Right cardiac atrium (tissue), 5 donors: ENCODE results near the gene SLC35F4. TPM values are rescaled to one million over a fixed set of nuclear protein-coding genes. Genes with fewer than 3 reads are reported as not detected.

ENCODE experiments used
- ATAC-seq, 2 donors: fragments of 200-7000 bp; cut with Tn5 transposase; one replicate each; pipeline versions ENCODE4 v1.8.0 to v1.9.1; 2020; ENCODE audit warnings: moderate library complexity in 2 of 2, mild to moderate bottlenecking in 1 of 2
- DNase-seq, 3 donors: peaks; one replicate each; pipeline ENCODE4 v3.0.0-alpha.2; 2020
- H3K27ac ChIP-seq: one replicate; pipeline ENCODE4 v1.5.1; 2013; ENCODE audit warnings: mild to moderate bottlenecking, low read length, control low read depth, moderate library complexity
- H3K27me3 ChIP-seq: one replicate; pipeline ENCODE4 v1.6.1; 2013; ENCODE audit not compliant: control insufficient read depth, insufficient read depth
- H3K4me1 ChIP-seq: one replicate; pipeline ENCODE4 v1.6.1; 2013; ENCODE audit warnings: low read length; ENCODE audit not compliant: control insufficient read depth, insufficient read depth
- H3K4me3 ChIP-seq: one replicate; pipeline ENCODE4 v1.5.1; 2013; ENCODE audit warnings: low read length, control low read depth
- H3K9me3 ChIP-seq: one replicate; pipeline ENCODE4 v1.6.1; 2013; ENCODE audit warnings: low read length; ENCODE audit not compliant: control insufficient read depth
- WGBS: extraction: QIAGEN DNeasy Blood & Tissue Kit; methylation state at CpG from one replicate; pipeline ENCODE4 v1.1.7; 2013; 5-methylcytosine and 5-hydroxymethylcytosine counted together
- intact Hi-C, 4 donors: fragments of 100-400 bp; cut with DNase I; formaldehyde crosslinking; loops; one replicate each; pipeline versions ENCODE4 v1.11.0 to v1.14.0; 2022 to 2023
- polyA plus RNA-seq: library from polyadenylated mRNA; stranded (reverse); fragments of 200-250 nt; gene quantifications from one replicate; pipeline ENCODE4 v1.2.3, GENCODE V29; 2013
- total RNA-seq, 4 donors: library from RNA; stranded (reverse); fragmentation: NEBNext Ultra II Directional; extraction: Animal tissue kit (Norgen Biotek cat#: 25700); gene quantifications; one replicate each; pipeline ENCODE4 v1.2.1, GENCODE V29; 2021
- donor health status: healthy with polysubstance abuse.
- donor health status: DM: no; HTN: yes; CAD: no.
- donor health status: DM: no; HTN: no; CAD: no.
- donor health status: DM: no; HTN: yes; CAD: no; lungs with severe emphysema.
- donor health status: DM: yes; HTN: yes; CAD: no.

SLC35F4 gene
- total and polyA plus RNA-seq, 5 donors, result not detected

GRCh38 chr14:57686304-57686703 is 179.6 kb downstream of the SLC35F4 start:
- H3K27me3 ChIP-seq, result no peaks in the 10 kb centered on the region
- ATAC-seq, result no peak
- H3K9me3 ChIP-seq, result no peaks in the 10 kb centered on the region
- 45% methylated on average over 4 of the region's 4 CpGs for WGBS
- DNase-seq, result no peak
- H3K27ac ChIP-seq, result no peak overlapping the region
- intact Hi-C loops, result no loop called here
- no peaks in the 10 kb centered on the region for H3K4me1 ChIP-seq
- no peak overlapping the region for H3K4me3 ChIP-seq

- intact Hi-C loops, result no loop called here
- DNase-seq (no peak), ATAC-seq (no peak)
- Histone ChIP-seq H3K27ac (no peak overlapping the region), H3K9me3 (no peaks in the 10 kb centered on the region), H3K4me3 (no peak overlapping the region), H3K27me3 (no peaks in the 10 kb centered on the region), H3K4me1 (no peaks in the 10 kb centered on the region)
- 72% methylated on average over 3 of the region's 3 CpGs for WGBS
Measured at GRCh38 chr14:57671021-57671420, 194.9 kb downstream of the SLC35F4 start.

GRCh38 chr14:57660208-57660607 is 205.7 kb downstream of the SLC35F4 start:
- Histone ChIP-seq H3K4me3 (no peak overlapping the region), H3K9me3 (no peaks in the 10 kb centered on the region), H3K27me3 (no peaks in the 10 kb centered on the region), H3K4me1 (no peaks in the 10 kb centered on the region), H3K27ac (no peak overlapping the region)
- intact Hi-C loops, result no loop called here
- no peak for ATAC-seq
- WGBS, result 49% methylated on average over 2 of the region's 2 CpGs
- no peak for DNase-seq

- no peak overlapping the region for H3K4me3 ChIP-seq
- no peak for ATAC-seq
- H3K9me3 ChIP-seq, result no peaks in the 10 kb centered on the region
- intact Hi-C loops, result no loop called here
- no peaks in the 10 kb centered on the region for H3K27me3 ChIP-seq
- 70% methylated on average over 1 of the region's 1 CpG for WGBS
- no peaks in the 10 kb centered on the region for H3K4me1 ChIP-seq
- no peak for DNase-seq
- H3K27ac ChIP-seq, result no peak overlapping the region
Measured at GRCh38 chr14:57659052-57659451, 206.8 kb downstream of the SLC35F4 start.

- no peaks in the 10 kb centered on the region for H3K9me3 ChIP-seq
- 69% methylated on average over 5 of the region's 5 CpGs for WGBS
- intact Hi-C loops, result no loop called here
- no peak overlapping the region for H3K27ac ChIP-seq
- no peaks in the 10 kb centered on the region for H3K27me3 ChIP-seq
- DNase-seq, result no peak
- no peak for ATAC-seq
- no peak overlapping the region for H3K4me3 ChIP-seq
- no peaks in the 10 kb centered on the region for H3K4me1 ChIP-seq
Measured at GRCh38 chr14:57657487-57657886, 208.4 kb downstream of the SLC35F4 start.

- Histone ChIP-seq H3K4me1 (no peaks in the 10 kb centered on the region), H3K27ac (no peak overlapping the region), H3K27me3 (no peaks in the 10 kb centered on the region), H3K4me3 (no peak overlapping the region), H3K9me3 (no peaks in the 10 kb centered on the region)
- WGBS, result 65% methylated on average over 3 of the region's 3 CpGs
- no peak for ATAC-seq
- DNase-seq, result no peak
- intact Hi-C loops, result no loop called here
Measured at GRCh38 chr14:57656853-57657252, 209.0 kb downstream of the SLC35F4 start.

- ATAC-seq, result no peak
- Histone ChIP-seq H3K27ac (no peak overlapping the region), H3K9me3 (no peaks in the 10 kb centered on the region), H3K4me3 (no peak overlapping the region), H3K27me3 (no peaks in the 10 kb centered on the region), H3K4me1 (no peaks in the 10 kb centered on the region)
- DNase-seq, result no peak
- intact Hi-C loops, result no loop called here
Measured at GRCh38 chr14:57652769-57653168, 213.1 kb downstream of the SLC35F4 start.

- ATAC-seq (no peak), DNase-seq (no peak)
- no peaks in the 10 kb centered on the region for H3K9me3 ChIP-seq
- H3K27ac ChIP-seq, result no peak overlapping the region
- 59% methylated on average over 1 of the region's 1 CpG for WGBS
- no peaks in the 10 kb centered on the region for H3K4me1 ChIP-seq
- intact Hi-C loops, result no loop called here
- no peak overlapping the region for H3K4me3 ChIP-seq
- H3K27me3 ChIP-seq, result no peaks in the 10 kb centered on the region
Measured at GRCh38 chr14:57641776-57642175, 224.1 kb downstream of the SLC35F4 start.

- DNase-seq (no peak), ATAC-seq (no peak)
- intact Hi-C loops, result no loop called here
- Histone ChIP-seq H3K9me3 (no peaks in the 10 kb centered on the region), H3K27me3 (no peaks in the 10 kb centered on the region), H3K4me3 (no peak overlapping the region), H3K27ac (no peak overlapping the region), H3K4me1 (no peaks in the 10 kb centered on the region)
Measured at GRCh38 chr14:57640036-57640435, 225.9 kb downstream of the SLC35F4 start.

GRCh38 chr14:57637901-57638300 is 228.0 kb downstream of the SLC35F4 start:
- Histone ChIP-seq H3K4me1 (no peaks in the 10 kb centered on the region), H3K4me3 (no peak overlapping the region), H3K27me3 (no peaks in the 10 kb centered on the region), H3K27ac (no peak overlapping the region), H3K9me3 (no peaks in the 10 kb centered on the region)
- intact Hi-C loops, result no loop called here
- DNase-seq, result no peak
- WGBS, result 73% methylated on average over 4 of the region's 4 CpGs
- ATAC-seq, result no peak

- Histone ChIP-seq H3K4me3 (no peak overlapping the region), H3K9me3 (no peaks in the 10 kb centered on the region), H3K27ac (no peak overlapping the region), H3K27me3 (no peaks in the 10 kb centered on the region), H3K4me1 (no peaks in the 10 kb centered on the region)
- ATAC-seq, result no peak
- DNase-seq, result no peak
- intact Hi-C loops, result no loop called here
- WGBS, result 46% methylated on average over 2 of the region's 2 CpGs
Measured at GRCh38 chr14:57634335-57634734, 231.6 kb downstream of the SLC35F4 start.

- DNase-seq, result no peak
- Histone ChIP-seq H3K4me1 (no peaks in the 10 kb centered on the region), H3K27ac (no peak overlapping the region), H3K4me3 (no peak overlapping the region), H3K9me3 (no peaks in the 10 kb centered on the region), H3K27me3 (no peaks in the 10 kb centered on the region)
- ATAC-seq, result no peak
- 66% methylated on average over 2 of the region's 2 CpGs for WGBS
- intact Hi-C loops, result no loop called here
Measured at GRCh38 chr14:57632649-57633048, 233.2 kb downstream of the SLC35F4 start.
